HEK293T (cell line): ENCODE results near the gene SOX15.

Source experiments
- CTCF ChIA-PET: fragments of 350-600 bp; formaldehyde crosslinking; extraction: SDS; loops from one replicate; lab custom pipeline; 2021; ENCODE audit warnings: antibody characterized with exemption, inconsistent platforms; lab: Yijun Ruan, JAX
- POLR2A ChIA-PET: fragments of 350-600 bp; formaldehyde crosslinking; extraction: SDS; loops from one replicate; lab custom pipeline; 2020; ENCODE audit warnings: antibody characterized with exemption, inconsistent platforms; lab: Yijun Ruan, JAX
- DNase-seq: peaks from one replicate; pipeline ENCODE4 v3.0.0; 2012; ENCODE audit warnings: mixed read lengths; ENCODE audit errors: extremely low spot score
- ARNT ChIP-seq: fragments of 450-650 bp; IDR thresholded peaks from 2 replicates; pipeline ENCODE4 v1.6.1; 2017; ENCODE audit warnings: mild to moderate bottlenecking
- BHLHE40 ChIP-seq: fragments of 450-650 bp; IDR thresholded peaks from 2 replicates; pipeline ENCODE4 v1.6.1; 2016; ENCODE audit warnings: mild to moderate bottlenecking, moderate library complexity, borderline replicate concordance
- CTBP1 ChIP-seq: fragments of 450-650 bp; IDR thresholded peaks from 2 replicates; pipeline ENCODE4 v1.6.1; 2016; ENCODE audit warnings: borderline replicate concordance
- ELF4 ChIP-seq: fragments of 450-650 bp; IDR thresholded peaks from 2 replicates; pipeline ENCODE4 v1.6.1; 2017; ENCODE audit warnings: antibody characterized with exemption
- FOXA1 ChIP-seq: fragments of 450-650 bp; IDR thresholded peaks from 2 replicates; pipeline ENCODE4 v1.6.1; 2016; ENCODE audit warnings: mild to moderate bottlenecking
- FOXK2 ChIP-seq: fragments of 450-650 bp; IDR thresholded peaks from 2 replicates; pipeline ENCODE4 v1.6.1; 2016; ENCODE audit warnings: mild to moderate bottlenecking
- FOXM1 ChIP-seq: fragments of 450-650 bp; IDR thresholded peaks from 2 replicates; pipeline ENCODE4 v1.6.1; 2017; ENCODE audit warnings: mild to moderate bottlenecking, borderline replicate concordance
- HDGF ChIP-seq: fragments of 450-650 bp; IDR thresholded peaks from 2 replicates; pipeline ENCODE4 v1.6.1; 2017; ENCODE audit warnings: antibody characterized with exemption, borderline replicate concordance
- L3MBTL2 ChIP-seq: fragments of 450-650 bp; conservative IDR thresholded peaks from 2 replicates; pipeline ENCODE4 v1.6.1; 2016; ENCODE audit warnings: mild to moderate bottlenecking
- LEF1 ChIP-seq: fragments of 450-650 bp; IDR thresholded peaks from 2 replicates; pipeline ENCODE4 v1.6.1; 2017; ENCODE audit warnings: mild to moderate bottlenecking, borderline replicate concordance
- NFRKB ChIP-seq: fragments of 450-650 bp; IDR thresholded peaks from 2 replicates; pipeline ENCODE4 v1.6.1; 2016; ENCODE audit warnings: mild to moderate bottlenecking, moderate library complexity
- PKNOX1 ChIP-seq: fragments of 450-650 bp; IDR thresholded peaks from 2 replicates; pipeline ENCODE4 v1.6.1; 2016
- SP1 ChIP-seq: fragments of 450-650 bp; IDR thresholded peaks from 2 replicates; pipeline ENCODE4 v1.6.1; 2017
- SUZ12 ChIP-seq: fragments of 450-650 bp; IDR thresholded peaks from 2 replicates; pipeline ENCODE4 v1.6.1; 2016; ENCODE audit warnings: mild to moderate bottlenecking
- TARDBP ChIP-seq: fragments of 450-650 bp; IDR thresholded peaks from 2 replicates; pipeline ENCODE4 v1.6.1; 2016
- ZNF384 ChIP-seq: fragments of 450-650 bp; IDR thresholded peaks from 2 replicates; pipeline ENCODE4 v1.6.1; 2016

The SOX15 gene

DNA sequence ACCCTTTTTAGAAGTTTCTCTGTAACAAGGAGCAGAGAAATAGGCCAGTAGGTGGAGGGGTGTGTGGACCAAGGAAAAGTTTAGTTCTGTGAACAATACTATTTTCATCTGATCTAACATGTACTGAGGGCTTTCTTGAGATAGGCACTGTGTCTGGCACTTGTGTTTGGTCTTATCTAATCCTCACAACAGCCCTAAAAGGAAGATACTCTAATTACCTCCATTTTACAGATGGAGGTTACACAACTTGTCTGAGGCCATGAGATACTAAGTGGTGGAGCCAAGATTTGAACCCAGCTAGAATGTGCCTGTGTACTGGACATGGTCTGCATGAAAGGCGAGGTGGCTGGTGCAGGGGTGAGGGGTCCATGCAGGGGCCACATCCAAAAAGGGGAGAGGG, 36.5 kb downstream of the SOX15 start:
- ChIA-PET CTCF (no interaction called here), POLR2A (no interaction called here)
- DNase-seq = no peak
- TF ChIP-seq SUZ12 = no peak
- no peak for TF ChIP-seq SP1
- no peak for TF ChIP-seq BHLHE40
- no peak for TF ChIP-seq PKNOX1
- TF ChIP-seq HDGF = no peak
- no peak for TF ChIP-seq FOXK2
- no peak for TF ChIP-seq FOXM1
- TF ChIP-seq FOXA1 = no peak
- no peak for TF ChIP-seq TARDBP
- no peak for TF ChIP-seq NFRKB
- no peak for TF ChIP-seq ARNT
- TF ChIP-seq ZNF384 = no peak
- no peak for TF ChIP-seq L3MBTL2
- TF ChIP-seq ELF4 = no peak
- no peak for TF ChIP-seq LEF1

DNA sequence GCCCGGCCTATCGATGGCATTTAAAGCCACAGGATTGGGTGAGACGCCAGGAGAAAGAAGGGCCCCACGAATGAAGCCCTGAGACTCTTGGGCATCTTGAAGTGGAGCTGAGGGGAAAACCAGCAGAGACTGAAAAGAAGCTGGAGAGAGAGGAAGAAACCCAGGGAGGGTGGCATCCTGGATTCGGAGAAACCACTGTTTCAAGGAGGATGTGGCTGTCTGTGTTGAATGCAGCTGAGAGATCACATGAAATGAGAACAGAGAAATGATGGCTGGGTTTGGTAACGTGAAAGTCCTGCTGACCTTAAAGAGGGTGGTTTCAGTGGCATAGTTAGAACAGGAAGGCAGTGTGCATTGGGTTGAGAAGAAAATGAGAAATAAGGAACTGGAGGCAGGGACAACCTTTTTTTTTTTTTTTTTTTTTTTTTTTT, 37.3 kb downstream of the SOX15 start:
- ChIA-PET CTCF (interaction anchor here (1.2 kb wide), 1 partner anchor 8 kb away, joined by 4 read pairs; no protein-coding TSS in a partner anchor), POLR2A (no interaction called here)
- TF ChIP-seq FOXA1 (no peak), ZNF384 (no peak), ELF4 (no peak), NFRKB (no peak)
- no peak for DNase-seq

GRCh38 chr17:7551396-7551795, 38.5 kb downstream of the SOX15 start:
- no peak for TF ChIP-seq HDGF
- TF ChIP-seq TARDBP = no peak
- no peak for TF ChIP-seq FOXK2
- no peak for TF ChIP-seq PKNOX1
- no peak for TF ChIP-seq ARNT
- no peak for TF ChIP-seq BHLHE40
- TF ChIP-seq L3MBTL2 = no peak
- TF ChIP-seq FOXA1 = no peak
- TF ChIP-seq ELF4 = no peak
- TF ChIP-seq LEF1 = no peak
- TF ChIP-seq NFRKB = no peak
- ChIA-PET POLR2A (interaction anchor here (1.0 kb wide), 1 partner anchor 9 kb away, joined by 5 read pairs; no protein-coding TSS in a partner anchor), CTCF (interaction anchor here (1.2 kb wide), 1 partner anchor 9 kb away, joined by 4 read pairs; no protein-coding TSS in a partner anchor)
- DNase-seq = no peak

- ChIA-PET POLR2A (interaction anchor here (1.0 to 1.1 kb wide), 2 partner anchors 10 to 112 kb away, joined by 3 to 4 read pairs; no protein-coding TSS in a partner anchor), CTCF (no interaction called here)
- DNase-seq = no peak
- TF ChIP-seq CTBP1 = no peak
- TF ChIP-seq FOXM1 = no peak
- no peak for TF ChIP-seq HDGF
- no peak for TF ChIP-seq TARDBP
- TF ChIP-seq PKNOX1 = no peak
- no peak for TF ChIP-seq NFRKB
These were observed 39.5 kb downstream of the SOX15 start for GRCh38 chr17:7550344-7550743.

- ChIA-PET CTCF (interaction anchor here (0.6 to 2.0 kb wide), 2 partner anchors 11 to 702 kb away, joined by 6 to 9 read pairs; no protein-coding TSS in a partner anchor), POLR2A (interaction anchor here (1.0 to 1.6 kb wide), 3 partner anchors 11 to 111 kb away, joined by 3 to 5 read pairs (median 4); no protein-coding TSS in a partner anchor)
- no peak for DNase-seq
- TF ChIP-seq BHLHE40 (no peak), SP1 (no peak), L3MBTL2 (no peak), PKNOX1 (no peak), TARDBP (no peak), ARNT (no peak), HDGF (no peak)
These were observed 40.4 kb downstream of the SOX15 start for GRCh38 chr17:7549401-7550055.
